ENCODE measurements around the gene KRTAP10-1. TPM values are rescaled to one million over a fixed set of nuclear protein-coding genes. Genes with fewer than 3 reads are reported as not detected.
"Not testable (repeated sequence)": the region's sequence is repeated elsewhere in the genome, so short reads cannot be mapped to it uniquely, and the experiment has no call there.

Gene KRTAP10-1
- polyA plus RNA-seq, 1 donor (not counting 4 experiments of a cell fraction or from before 2014, with no cell fraction given) = not detected

- no peak within 1 kb of the TSS for H2AFZ ChIP-seq (ENCODE audit: control insufficient read depth, low read length)
These were observed 18.7 kb upstream of the KRTAP10-1 start, which contains the start of gene KRTAP10-3 for GRCh38 chr21:44558695-44559094. Gene KRTAP10-3 (minus strand): TSS chr21:44558795. CDS start chr21:44558715, 80 bp downstream.

GRCh38 chr21:44558329-44558675, 18.3 kb upstream of the KRTAP10-1 start:
- H3K9me1 ChIP-seq (ENCODE audit: control insufficient read depth, extremely low read depth, insufficient read depth, low read length); H3K36me3 ChIP-seq (ENCODE audit: control insufficient read depth in 2 of 2, extremely low read depth in 1 of 2, insufficient read depth in 2 of 2, low read length in 2 of 2); FAIRE-seq; H3K4me2 ChIP-seq (ENCODE audit: control insufficient read depth, extremely low read depth, insufficient read depth, low read depth, low read length); H2AFZ ChIP-seq (ENCODE audit: control insufficient read depth, low read length); H3K27ac ChIP-seq (ENCODE audit: control insufficient read depth, insufficient read depth, low read length); H3K4me1 ChIP-seq (ENCODE audit: control insufficient read depth, extremely low read depth, insufficient read depth, low read length); H3K27me3 ChIP-seq (ENCODE audit: control insufficient read depth, extremely low read depth, insufficient read depth, low read length); DNase-seq (ENCODE audit: low read depth, low spot score); H4K20me1 ChIP-seq (ENCODE audit: control insufficient read depth, extremely low read depth, insufficient read depth, low read length); H3K4me3 ChIP-seq (ENCODE audit: control insufficient read depth in 2 of 3, extremely low read depth in 1 of 3, insufficient read depth in 2 of 3, low read depth in 1 of 3, low read length in 3 of 3); dilution Hi-C loops (cut with MboI; ENCODE audit: extremely low pct_ligation_motif_present, low sequenced_read_pairs); H3K79me2 ChIP-seq (ENCODE audit: control insufficient read depth, insufficient read depth, low read length); H3K9me3 ChIP-seq (ENCODE audit: control insufficient read depth, low read depth, low read length); H3K9ac ChIP-seq (ENCODE audit: control insufficient read depth, extremely low read depth, insufficient read depth, low read length): not testable (repeated sequence)

More at GRCh38 chr21:44558695-44559094, 18.7 kb upstream of the KRTAP10-1 start, which contains the start of gene KRTAP10-3:
- Histone ChIP-seq H3K36me3 (ENCODE audit: control insufficient read depth in 2 of 2, extremely low read depth in 1 of 2, insufficient read depth in 2 of 2, low read length in 2 of 2) (no peaks in the 10 kb centered on the region), H3K4me3 (ENCODE audit: control insufficient read depth in 2 of 3, extremely low read depth in 1 of 3, insufficient read depth in 2 of 3, low read depth in 1 of 3, low read length in 3 of 3) (no peak within 1 kb of the TSS), H4K20me1 (ENCODE audit: control insufficient read depth, extremely low read depth, insufficient read depth, low read length) (no peaks in the 10 kb centered on the region), H3K27me3 (ENCODE audit: control insufficient read depth, extremely low read depth, insufficient read depth, low read length) (peaks cover 4% of the 10 kb centered on the region), H3K4me1 (ENCODE audit: control insufficient read depth, extremely low read depth, insufficient read depth, low read length) (no peaks in the 10 kb centered on the region), H3K9me3 (ENCODE audit: control insufficient read depth, low read depth, low read length) (no peaks in the 10 kb centered on the region), H3K27ac (ENCODE audit: control insufficient read depth, insufficient read depth, low read length) (no peak within 1 kb of the TSS), H3K79me2 (ENCODE audit: control insufficient read depth, insufficient read depth, low read length) (no peaks in the 10 kb centered on the region), H3K9ac (ENCODE audit: control insufficient read depth, extremely low read depth, insufficient read depth, low read length) (no peak within 1 kb of the TSS), H3K4me2 (ENCODE audit: control insufficient read depth, extremely low read depth, insufficient read depth, low read depth, low read length) (no peak within 1 kb of the TSS), H3K9me1 (ENCODE audit: control insufficient read depth, extremely low read depth, insufficient read depth, low read length) (no peaks in the 10 kb centered on the region)
- dilution Hi-C loops (cut with MboI; ENCODE audit: extremely low pct_ligation_motif_present, low sequenced_read_pairs) = no loop called here
- FAIRE-seq = no peak
- no peak for TF ChIP-seq EZH2 (IDR thresholded peaks at IDR 0.05; ENCODE audit: low read length)
- TF ChIP-seq, protein P1, sequence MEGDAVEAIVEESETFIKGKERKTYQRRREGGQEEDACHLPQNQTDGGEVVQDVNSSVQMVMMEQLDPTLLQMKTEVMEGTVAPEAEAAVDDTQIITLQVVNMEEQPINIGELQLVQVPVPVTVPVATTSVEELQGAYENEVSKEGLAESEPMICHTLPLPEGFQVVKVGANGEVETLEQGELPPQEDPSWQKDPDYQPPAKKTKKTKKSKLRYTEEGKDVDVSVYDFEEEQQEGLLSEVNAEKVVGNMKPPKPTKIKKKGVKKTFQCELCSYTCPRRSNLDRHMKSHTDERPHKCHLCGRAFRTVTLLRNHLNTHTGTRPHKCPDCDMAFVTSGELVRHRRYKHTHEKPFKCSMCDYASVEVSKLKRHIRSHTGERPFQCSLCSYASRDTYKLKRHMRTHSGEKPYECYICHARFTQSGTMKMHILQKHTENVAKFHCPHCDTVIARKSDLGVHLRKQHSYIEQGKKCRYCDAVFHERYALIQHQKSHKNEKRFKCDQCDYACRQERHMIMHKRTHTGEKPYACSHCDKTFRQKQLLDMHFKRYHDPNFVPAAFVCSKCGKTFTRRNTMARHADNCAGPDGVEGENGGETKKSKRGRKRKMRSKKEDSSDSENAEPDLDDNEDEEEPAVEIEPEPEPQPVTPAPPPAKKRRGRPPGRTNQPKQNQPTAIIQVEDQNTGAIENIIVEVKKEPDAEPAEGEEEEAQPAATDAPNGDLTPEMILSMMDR (optimal IDR thresholded peaks at IDR 0.05 in 1 of 3, IDR thresholded peaks at IDR 0.05 in 1 of 3, conservative IDR thresholded peaks at IDR 0.05 in 1 of 3; ENCODE audit: extremely low read depth in 1 of 3, insufficient read depth in 2 of 3, low read length in 3 of 3) = no peak
- no peak for DNase-seq (ENCODE audit: low read depth, low spot score)
